Measurements from ENCODE around the gene JARID2. TPM values are rescaled to one million over a fixed set of nuclear protein-coding genes. Genes with fewer than 3 reads are reported as not detected.

Gene JARID2
- total RNA-seq, 1 donor from 2014 or later = 57.7 TPM

- H3K27ac Mint-ChIP-seq = no peak overlapping the region
- peaks cover 36% of the 10 kb centered on the region for H3K36me3 Mint-ChIP-seq (ENCODE audit: low read depth)
- peaks cover 64% of the 10 kb centered on the region for H3K4me1 Mint-ChIP-seq (ENCODE audit: low read depth)
- intact Hi-C loops (cut with micrococcal nuclease) = no loop called here
- H3K4me3 Mint-ChIP-seq (ENCODE audit: low read depth) = no peak overlapping the region
- no peak for DNase-seq (ENCODE audit: low spot score)
- H3K9me3 Mint-ChIP-seq = no peaks in the 10 kb centered on the region
- H3K27me3 Mint-ChIP-seq (ENCODE audit: low read depth) = no peaks in the 10 kb centered on the region
Measured at GRCh38 chr6:15442467-15442866, 196.6 kb downstream of the JARID2 start.

DNA sequence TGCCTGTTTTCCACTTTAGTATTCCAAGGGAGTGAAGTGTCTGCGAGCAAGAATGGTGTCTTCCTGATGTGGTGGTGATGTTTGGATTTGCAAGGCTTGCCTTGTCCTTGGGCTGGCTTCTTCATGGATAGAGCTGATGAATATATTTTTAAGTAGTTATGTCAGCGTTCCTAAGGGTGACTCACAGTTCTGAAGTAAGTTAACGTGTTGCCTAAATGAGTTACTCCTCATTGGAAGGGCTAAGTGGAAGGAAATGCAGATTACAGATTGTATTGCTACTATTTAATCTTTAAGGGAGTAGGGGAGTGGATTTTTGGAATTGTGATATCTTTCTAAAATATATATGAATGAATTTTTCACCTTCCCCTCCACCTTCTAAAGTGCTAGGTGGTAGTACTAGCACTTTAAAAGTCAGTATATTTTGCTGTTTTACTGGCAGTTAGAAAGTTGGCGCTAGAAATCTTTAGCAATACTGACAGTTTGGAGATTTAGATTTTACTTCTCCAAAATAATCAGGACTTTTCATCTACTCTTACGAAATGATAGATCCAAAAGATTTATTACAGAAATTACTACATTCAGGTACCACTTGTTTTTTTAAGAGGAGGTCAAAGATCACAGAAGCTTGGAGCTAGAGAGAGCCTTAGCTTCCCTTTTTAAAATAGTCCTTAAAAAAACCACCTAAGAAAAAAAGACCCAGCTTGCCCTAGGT lies 197.4 kb downstream of the JARID2 start:
- intact Hi-C loops (cut with micrococcal nuclease) = no loop called here
- Mint-ChIP-seq H3K4me3 (ENCODE audit: low read depth) (no peak overlapping the region), H3K36me3 (ENCODE audit: low read depth) (peaks cover 28% of the 10 kb centered on the region), H3K9me3 (no peaks in the 10 kb centered on the region), H3K4me1 (ENCODE audit: low read depth) (peaks cover 64% of the 10 kb centered on the region), H3K27me3 (ENCODE audit: low read depth) (no peaks in the 10 kb centered on the region), H3K27ac (no peak overlapping the region)
- DNase-seq (ENCODE audit: low spot score) = no peak

GRCh38 chr6:15444081-15444731 lies 198.3 kb downstream of the JARID2 start:
- H3K4me3 Mint-ChIP-seq (ENCODE audit: low read depth) = no peak overlapping the region
- H3K27ac Mint-ChIP-seq = no peak overlapping the region
- peaks cover 24% of the 10 kb centered on the region for H3K36me3 Mint-ChIP-seq (ENCODE audit: low read depth)
- DNase-seq (ENCODE audit: low spot score) = no peak
- intact Hi-C loops (cut with micrococcal nuclease) = no loop called here
- H3K4me1 Mint-ChIP-seq (ENCODE audit: low read depth) = peaks cover 62% of the 10 kb centered on the region
- H3K27me3 Mint-ChIP-seq (ENCODE audit: low read depth) = no peaks in the 10 kb centered on the region
- H3K9me3 Mint-ChIP-seq = no peaks in the 10 kb centered on the region

DNA sequence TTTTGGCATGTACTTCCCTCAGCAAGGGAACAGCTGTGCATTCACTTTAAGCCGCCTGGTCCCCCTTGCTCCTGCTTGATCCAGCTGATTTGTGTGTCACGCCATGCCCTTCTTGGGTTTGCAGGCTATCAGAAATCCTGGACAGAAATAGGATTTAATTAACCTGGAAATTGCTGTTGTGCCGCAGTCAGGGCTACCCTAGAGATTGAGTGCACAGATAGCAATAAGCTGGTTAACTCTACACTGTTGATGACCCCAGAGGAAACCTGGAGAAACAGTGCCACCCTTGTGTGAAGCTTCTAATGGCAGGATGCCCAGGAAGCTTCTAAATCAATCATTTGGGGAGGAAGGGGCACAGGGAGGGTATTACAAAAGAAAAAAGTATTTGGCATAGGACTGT lies 199.0 kb downstream of the JARID2 start:
- Mint-ChIP-seq H3K27ac (no peak overlapping the region), H3K27me3 (ENCODE audit: low read depth) (no peaks in the 10 kb centered on the region), H3K4me3 (ENCODE audit: low read depth) (no peak overlapping the region), H3K9me3 (no peaks in the 10 kb centered on the region), H3K36me3 (ENCODE audit: low read depth) (peaks cover 24% of the 10 kb centered on the region), H3K4me1 (ENCODE audit: low read depth) (peaks cover 58% of the 10 kb centered on the region)
- DNase-seq (ENCODE audit: low spot score) = no peak
- intact Hi-C loops (cut with micrococcal nuclease) = no loop called here

- intact Hi-C loops (cut with micrococcal nuclease) = no loop called here
- Mint-ChIP-seq H3K27ac (no peak overlapping the region), H3K9me3 (no peaks in the 10 kb centered on the region), H3K4me1 (ENCODE audit: low read depth) (peaks cover 62% of the 10 kb centered on the region), H3K36me3 (ENCODE audit: low read depth) (peaks cover 40% of the 10 kb centered on the region), H3K27me3 (ENCODE audit: low read depth) (no peaks in the 10 kb centered on the region), H3K4me3 (ENCODE audit: low read depth) (no peak overlapping the region)
- DNase-seq (ENCODE audit: low spot score) = no peak
Measured at GRCh38 chr6:15447546-15448267, 201.8 kb downstream of the JARID2 start.

DNA sequence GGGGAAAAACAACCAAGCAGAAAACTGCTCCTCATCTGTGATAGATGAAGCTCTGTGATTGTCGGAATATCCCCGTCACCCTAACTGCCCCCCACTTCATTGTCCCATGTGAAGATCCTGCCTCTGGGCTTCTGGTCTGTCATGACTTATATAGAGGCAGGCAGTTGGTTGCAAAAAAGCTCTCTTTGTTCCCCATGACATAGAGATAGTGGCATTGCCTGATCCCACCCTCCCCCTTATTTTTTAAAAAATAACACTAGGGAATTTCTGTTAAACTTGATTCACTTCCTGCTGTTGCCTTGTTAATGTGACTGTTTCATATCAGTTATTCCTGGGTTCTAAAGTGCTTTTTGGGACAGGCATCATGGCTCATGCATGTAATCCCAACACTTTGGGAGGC lies 203.1 kb downstream of the JARID2 start:
- no peak overlapping the region for H3K27ac Mint-ChIP-seq
- intact Hi-C loops (cut with micrococcal nuclease) = no loop called here
- H3K4me3 Mint-ChIP-seq (ENCODE audit: low read depth) = no peak overlapping the region
- no peaks in the 10 kb centered on the region for H3K27me3 Mint-ChIP-seq (ENCODE audit: low read depth)
- no peaks in the 10 kb centered on the region for H3K9me3 Mint-ChIP-seq
- peaks cover 67% of the 10 kb centered on the region for H3K4me1 Mint-ChIP-seq (ENCODE audit: low read depth)
- no peak for DNase-seq (ENCODE audit: low spot score)
- peaks cover 47% of the 10 kb centered on the region for H3K36me3 Mint-ChIP-seq (ENCODE audit: low read depth)

- Mint-ChIP-seq H3K27me3 (ENCODE audit: low read depth) (no peaks in the 10 kb centered on the region), H3K36me3 (ENCODE audit: low read depth) (peaks cover 57% of the 10 kb centered on the region), H3K4me1 (ENCODE audit: low read depth) (peaks cover 61% of the 10 kb centered on the region), H3K27ac (peak overlapping the region; percentile 59), H3K9me3 (no peaks in the 10 kb centered on the region), H3K4me3 (ENCODE audit: low read depth) (no peak overlapping the region)
- DNase-seq (ENCODE audit: low spot score) = no peak
- intact Hi-C loops (cut with micrococcal nuclease) = no loop called here
Measured at GRCh38 chr6:15451738-15452137, 205.9 kb downstream of the JARID2 start.

DNA sequence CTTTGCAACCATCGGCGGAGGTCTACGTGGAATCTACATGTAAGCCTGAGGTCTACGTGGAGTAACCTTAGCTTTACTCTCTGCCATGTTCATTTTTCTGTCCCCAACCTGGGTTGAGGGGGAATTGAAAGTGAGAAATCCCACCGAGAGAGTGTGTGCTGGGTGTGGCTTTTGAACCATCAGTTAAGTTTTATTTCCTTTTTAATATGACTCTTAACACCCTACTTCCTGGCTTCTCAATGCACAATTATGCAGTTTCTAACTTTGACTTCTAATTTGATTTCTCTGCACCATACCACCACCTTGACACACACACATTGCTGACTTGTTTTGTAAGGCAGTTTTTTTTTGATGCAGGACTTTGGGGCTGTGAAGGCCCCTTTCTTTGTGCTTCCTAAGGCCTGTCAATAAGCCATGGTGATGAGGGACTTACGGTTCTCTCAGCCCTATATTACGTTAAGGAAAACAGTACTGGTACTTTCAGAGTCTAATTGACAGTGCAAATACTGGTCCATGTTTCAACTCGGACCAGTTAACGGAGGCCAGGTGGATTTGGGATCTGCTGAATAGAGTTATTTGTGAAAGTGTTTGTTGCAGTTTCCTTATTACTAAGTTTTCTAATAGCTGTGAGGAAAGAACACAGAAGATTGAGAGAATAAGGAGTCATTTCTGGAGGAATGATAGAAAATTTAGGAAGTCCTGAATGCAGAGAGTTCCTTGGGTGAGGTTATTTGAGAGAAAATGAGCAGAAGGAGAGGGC lies 206.5 kb downstream of the JARID2 start:
- H3K4me3 Mint-ChIP-seq (ENCODE audit: low read depth) = no peak overlapping the region

GRCh38 chr6:15453186-15453585 lies 207.3 kb downstream of the JARID2 start:
- Mint-ChIP-seq H3K9me3 (no peaks in the 10 kb centered on the region), H3K36me3 (ENCODE audit: low read depth) (peaks cover 60% of the 10 kb centered on the region), H3K4me1 (ENCODE audit: low read depth) (peaks cover 49% of the 10 kb centered on the region), H3K27me3 (ENCODE audit: low read depth) (no peaks in the 10 kb centered on the region), H3K27ac (no peak overlapping the region), H3K4me3 (ENCODE audit: low read depth) (no peak overlapping the region)
- intact Hi-C loops (cut with micrococcal nuclease) = no loop called here
- DNase-seq (ENCODE audit: low spot score) = no peak

More for the DNA sequence above, 206.5 kb downstream of the JARID2 start:
- H3K27me3 Mint-ChIP-seq (ENCODE audit: low read depth) = no peaks in the 10 kb centered on the region
- H3K4me1 Mint-ChIP-seq (ENCODE audit: low read depth) = peaks cover 57% of the 10 kb centered on the region
- no peaks in the 10 kb centered on the region for H3K9me3 Mint-ChIP-seq
- no peak for DNase-seq (ENCODE audit: low spot score)
- H3K27ac Mint-ChIP-seq = peak overlapping the region; percentile 59
- H3K36me3 Mint-ChIP-seq (ENCODE audit: low read depth) = peaks cover 59% of the 10 kb centered on the region
- intact Hi-C loops (cut with micrococcal nuclease) = no loop called here

DNA sequence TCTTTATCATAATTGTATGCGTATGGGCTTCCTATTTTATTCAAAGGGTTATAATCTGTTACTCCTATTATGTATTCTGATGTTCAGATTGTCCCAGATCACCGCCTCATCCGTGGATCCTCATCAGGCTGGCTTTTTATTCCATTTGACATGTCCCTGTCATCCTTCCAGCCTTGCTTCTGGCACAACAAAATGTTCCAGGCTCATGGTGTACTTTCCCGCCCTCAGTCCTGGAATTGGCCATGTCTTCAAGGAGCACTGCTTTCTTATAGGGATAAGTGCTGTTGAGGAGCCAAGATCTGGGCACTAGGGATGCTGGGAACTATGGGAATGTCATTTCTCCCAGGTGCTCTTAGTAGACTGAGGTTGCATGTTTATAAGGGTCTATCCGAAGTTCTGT lies 207.8 kb downstream of the JARID2 start:
- Mint-ChIP-seq H3K27ac (peak overlapping the region; percentile 33), H3K9me3 (no peaks in the 10 kb centered on the region), H3K36me3 (ENCODE audit: low read depth) (peaks cover 60% of the 10 kb centered on the region), H3K27me3 (ENCODE audit: low read depth) (no peaks in the 10 kb centered on the region), H3K4me1 (ENCODE audit: low read depth) (peaks cover 46% of the 10 kb centered on the region), H3K4me3 (ENCODE audit: low read depth) (no peak overlapping the region)
- intact Hi-C loops (cut with micrococcal nuclease) = no loop called here
- no peak for DNase-seq (ENCODE audit: low spot score)

GRCh38 chr6:15456422-15456821 lies 210.6 kb downstream of the JARID2 start:
- Mint-ChIP-seq H3K27me3 (ENCODE audit: low read depth) (no peaks in the 10 kb centered on the region), H3K4me3 (ENCODE audit: low read depth) (no peak overlapping the region), H3K9me3 (no peaks in the 10 kb centered on the region), H3K4me1 (ENCODE audit: low read depth) (peaks cover 41% of the 10 kb centered on the region), H3K27ac (no peak overlapping the region), H3K36me3 (ENCODE audit: low read depth) (peaks cover 61% of the 10 kb centered on the region)
- intact Hi-C loops (cut with micrococcal nuclease) = no loop called here
- DNase-seq (ENCODE audit: low spot score) = no peak

- H3K9me3 Mint-ChIP-seq = no peaks in the 10 kb centered on the region
- intact Hi-C loops (cut with micrococcal nuclease) = no loop called here
Measured at GRCh38 chr6:15457121-15457650, 211.3 kb downstream of the JARID2 start.

More at GRCh38 chr6:15457121-15457650, 211.3 kb downstream of the JARID2 start:
- no peak for DNase-seq (ENCODE audit: low spot score)
- H3K4me1 Mint-ChIP-seq (ENCODE audit: low read depth) = peaks cover 41% of the 10 kb centered on the region
- H3K27ac Mint-ChIP-seq = no peak overlapping the region
- no peak overlapping the region for H3K4me3 Mint-ChIP-seq (ENCODE audit: low read depth)
- H3K36me3 Mint-ChIP-seq (ENCODE audit: low read depth) = peaks cover 58% of the 10 kb centered on the region
- H3K27me3 Mint-ChIP-seq (ENCODE audit: low read depth) = no peaks in the 10 kb centered on the region

Measured in activated T-helper 2 cell treated with anti-CD3 and anti-CD28 coated beads, Interferon-gamma antibody, Interleukin-2, Interleukin-4, amounts not matched to agents 10 μg/mL and 5 μg/mL and 100 μg/mL, durations not matched to agents 14 hours and 24 hours and 36 hours (primary cell).